ENCODE results near the gene QPCT. TPM values are rescaled to one million over a fixed set of nuclear protein-coding genes. Genes with fewer than 3 reads are reported as not detected.

Gene QPCT
- total and polyA plus RNA-seq, 2 of the 4 experiments (the other 2 are of a cell fraction): 1.9 to 2.2 TPM

DNA sequence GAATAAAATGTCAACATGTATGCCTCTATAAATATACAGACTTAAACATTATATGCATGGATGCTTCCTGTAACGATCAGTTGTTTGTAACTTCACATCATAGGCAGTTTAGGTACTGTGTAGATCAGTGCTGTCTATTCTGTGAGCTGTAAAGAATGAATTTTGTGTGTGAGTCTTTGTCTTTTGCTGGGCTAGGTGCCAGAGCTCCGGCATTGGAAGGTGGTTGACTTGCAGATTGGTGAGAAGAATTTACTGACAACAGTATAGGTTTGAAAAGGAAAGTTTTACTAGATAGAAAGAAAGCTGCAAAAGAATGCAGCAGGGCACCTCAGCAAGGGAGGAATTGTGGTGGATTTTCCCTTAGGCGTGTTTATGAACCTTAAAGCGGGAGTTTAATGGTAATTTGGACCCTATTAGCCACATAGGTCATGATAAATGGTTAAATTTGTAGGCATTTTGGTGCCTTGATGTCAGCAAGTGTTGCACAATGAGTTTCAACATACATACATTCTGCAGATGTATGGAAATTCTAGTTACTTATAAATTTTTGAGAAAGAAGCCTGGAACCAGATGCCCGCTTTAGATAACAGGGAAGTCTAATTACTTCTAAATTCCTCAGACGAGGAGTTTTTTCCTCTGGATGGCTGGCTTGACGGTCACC, 6.7 kb upstream of the QPCT start:
- Histone ChIP-seq H3K27ac (ENCODE audit: insufficient read depth, low read length) (no peak overlapping the region), H4K8ac (ENCODE audit: low read depth in 2 of 2, low read length in 2 of 2) (no peak overlapping the region), H2AFZ (replicated peaks; ENCODE audit: low read length, poor library complexity) (no peak overlapping the region), H3K4me1 (ENCODE audit: control insufficient read depth, insufficient read depth, low read length) (no peaks in the 10 kb centered on the region), H3K14ac (replicated peaks; ENCODE audit: low read depth, low read length) (no peak overlapping the region), H3K23ac (ENCODE audit: low read depth, low read length) (no peak overlapping the region), H2BK120ac (ENCODE audit: low read depth, low read length) (no peak overlapping the region), H3K4me3 (ENCODE audit: insufficient read depth, low read depth, low read length) (no peak overlapping the region), H4K20me1 (ENCODE audit: insufficient read depth, low read length) (no peaks in the 10 kb centered on the region), H2BK20ac (ENCODE audit: low read depth, low read length) (no peak overlapping the region), H3K56ac (ENCODE audit: extremely low read depth, insufficient read depth, low read length) (no peak overlapping the region), H3K18ac (ENCODE audit: low read depth, low read length) (no peak overlapping the region), H3K4me2 (ENCODE audit: low read depth, low read length) (no peak overlapping the region), H2BK15ac (ENCODE audit: low read depth, low read length) (no peak overlapping the region), H3K4ac (ENCODE audit: low read depth, low read length) (no peak overlapping the region), H3K9ac (ENCODE audit: low read depth, low read length) (no peak overlapping the region), H3K9me1 (ENCODE audit: insufficient read depth, low read length) (no peaks in the 10 kb centered on the region), H2AK5ac (ENCODE audit: low read depth, low read length) (no peak overlapping the region), H3K79me1 (ENCODE audit: low read depth in 1 of 2, low read length in 2 of 2) (no peaks in the 10 kb centered on the region), H4K5ac (ENCODE audit: low read depth, low read length) (no peak overlapping the region), H3K27me3 (ENCODE audit: control insufficient read depth, insufficient read depth, low read length) (no peaks in the 10 kb centered on the region; the same call in 1 of the 2 replicates), H2AK9ac (replicated peaks; ENCODE audit: low read depth, low read length, poor library complexity) (no peak overlapping the region), H3K9me3 (ENCODE audit: control insufficient read depth, insufficient read depth, low read length) (no peaks in the 10 kb centered on the region), H3K36me3 (ENCODE audit: control insufficient read depth, insufficient read depth, low read length) (no peaks in the 10 kb centered on the region), H2BK5ac (ENCODE audit: low read depth, low read length, poor library complexity, severe bottlenecking) (no peak overlapping the region), H4K91ac (ENCODE audit: insufficient read depth, low read depth, low read length) (no peak overlapping the region)
- TF ChIP-seq RAD21 (IDR thresholded peaks at IDR 0.05; ENCODE audit: low read length): no peak
- no peak for TF ChIP-seq RFX5 (IDR thresholded peaks at IDR 0.05; ENCODE audit: low read depth, low read length)
- peak; percentile 50; the same call in 1 of the 2 replicates for TF ChIP-seq CEBPB (IDR thresholded peaks at IDR 0.05; ENCODE audit: low read depth, low read length)
- TF ChIP-seq FOS (IDR thresholded peaks at IDR 0.05; ENCODE audit: low read depth, low read length): no peak
- dilution Hi-C loops (cut with HindIII; ENCODE audit: low sequenced_read_pairs, unreplicated experiment) (no loop called here), in situ Hi-C loops (cut with MboI; ENCODE audit: low sequenced_read_pairs) (no loop called here), intact Hi-C loops (cut with micrococcal nuclease) (no loop called here)
- CTCF ChIA-PET: interaction anchor here (0.7 kb wide), 1 partner anchor 59 kb away, joined by 4 read pairs; no protein-coding TSS in a partner anchor
- no peak for ATAC-seq (ENCODE audit: low read depth)
- peak; percentile 13 for DNase-seq
- POLR2A ChIA-PET (ENCODE audit: unreplicated experiment): no interaction called here
- WGBS, 2 experiments (ENCODE audit: extremely low coverage in 2 of 2, insufficient read length in 1 of 2): 96% methylated on average over 4 of the region's 7 CpGs; no CpG with 5 or more reads in 1 of the 2 experiments
- BruUV-seq (replicated peaks): no TSS peak

Measured in IMR-90 (cell line).